ENCODE results near the gene CEP350.

GRCh38 chr1:180029524-180030135 lies 75.0 kb downstream of the CEP350 start:
- TF ChIP-seq CTCF (conservative IDR thresholded peaks at IDR 0.05; ENCODE audit: low read length), result no peak
- TF ChIP-seq EZH2phosphoT487 (IDR thresholded peaks at IDR 0.05; ENCODE audit: borderline replicate concordance), result no peak
